H1 (cell line): Measurements from ENCODE around the gene NDUFB8. TPM values are rescaled to one million over a fixed set of nuclear protein-coding genes. Genes with fewer than 3 reads are reported as not detected.

Experiments
- CTCF ChIA-PET: fragments of 300-600 bp; sonication (Branson Sonifier 250); formaldehyde crosslinking; loops from one replicate; lab custom pipeline; 2021; ENCODE audit not compliant: partially characterized antibody; lab: Charles Lee
- POLR2A ChIA-PET: fragments of 300-600 bp; sonication (Branson Sonifier 250); formaldehyde crosslinking; loops from one replicate; lab custom pipeline; 2021; ENCODE audit warnings: inconsistent platforms; ENCODE audit not compliant: partially characterized antibody; lab: Charles Lee
- DNase-seq, 2 experiments: peaks; one replicate each; pipeline versions ENCODE4 v3.0.0 to v3.0.0-alpha.2; 2010 to 2022; ENCODE audit warnings: low spot score in 2 of 2, low read depth in 1 of 2, mixed read lengths in 1 of 2
- FAIRE-seq: peaks from 2 replicates; lab custom pipeline; 2011; peaks lifted over from hg19 to GRCh38; lab: Jason Lieb, UNC
- H2AFZ ChIP-seq: 2 replicates; pipeline ENCODE4 v1.8.1; 2012; ENCODE audit warnings: low read length, inconsistent platforms
- H2AK5ac ChIP-seq: 2 replicates; pipeline ENCODE4 v1.6.1; 2013; ENCODE audit warnings: low read depth, low read length
- H2BK120ac ChIP-seq: replicated peaks from 2 replicates; pipeline ENCODE3; 2013; ENCODE audit warnings: low read depth, low read length, inconsistent platforms
- H2BK12ac ChIP-seq: 2 replicates; pipeline ENCODE4 v1.6.1; 2013; ENCODE audit warnings: low read depth, low read length
- H2BK15ac ChIP-seq: 2 replicates; pipeline ENCODE4 v1.6.1; 2013; ENCODE audit warnings: low read length
- H2BK20ac ChIP-seq: 2 replicates; pipeline ENCODE4 v1.6.1; 2013; ENCODE audit warnings: low read length
- H2BK5ac ChIP-seq: 2 replicates; pipeline ENCODE4 v1.6.1; 2013; ENCODE audit warnings: low read depth, low read length
- H3K14ac ChIP-seq: 2 replicates; pipeline ENCODE4 v1.6.1; 2013; ENCODE audit warnings: inconsistent platforms; ENCODE audit not compliant: insufficient read length
- H3K18ac ChIP-seq: 2 replicates; pipeline ENCODE4 v1.6.1; 2013; ENCODE audit warnings: low read length; ENCODE audit errors: extremely low read depth
- H3K23ac ChIP-seq: 2 replicates; pipeline ENCODE4 v1.6.1; 2013; ENCODE audit warnings: inconsistent platforms; ENCODE audit not compliant: insufficient read length
- H3K23me2 ChIP-seq: 2 replicates; pipeline ENCODE4 v1.6.1; 2013; ENCODE audit warnings: low read depth, low read length
- H3K27ac ChIP-seq: 2 replicates; pipeline ENCODE4 v1.6.1; 2011; ENCODE audit warnings: low read depth, low read length, inconsistent platforms
- H3K27me3 ChIP-seq, 4 experiments: replicated peaks in 1 of 4; 1 replicate in 1 of 4; 2 replicates in 3 of 4; pipeline versions ENCODE4 v1.6.1 to v1.8.1; 2011 to 2013; ENCODE audit warnings: low read length in 3 of 4, mild to moderate bottlenecking in 3 of 4, inconsistent platforms in 2 of 4, mixed read lengths in 2 of 4, moderate library complexity in 1 of 4; ENCODE audit not compliant: control insufficient read depth in 3 of 4, insufficient read depth in 3 of 4; ENCODE audit errors: extremely low read depth in 1 of 4
- H3K36me3 ChIP-seq, 4 experiments: 2 replicates each; pipeline versions ENCODE4 v1.6.1 to v1.8.1; 2011 to 2013; ENCODE audit warnings: mild to moderate bottlenecking in 4 of 4, low read length in 3 of 4, moderate library complexity in 2 of 4, control low read depth in 1 of 4, inconsistent platforms in 1 of 4; ENCODE audit not compliant: insufficient read depth in 4 of 4, control insufficient read depth in 2 of 4
- H3K4ac ChIP-seq: replicated peaks from 2 replicates; pipeline ENCODE3; 2013; ENCODE audit warnings: low read length, low read depth, mixed read lengths, inconsistent platforms; ENCODE audit not compliant: insufficient read length
- H3K4me1 ChIP-seq, 4 experiments: replicated peaks in 1 of 4; 1 replicate in 1 of 4; 2 replicates in 3 of 4; pipeline versions ENCODE4 v1.6.1 to v1.8.1; 2011 to 2013; ENCODE audit warnings: low read length in 3 of 4, inconsistent platforms in 2 of 4, mixed read lengths in 1 of 4; ENCODE audit not compliant: insufficient read depth in 4 of 4, control insufficient read depth in 3 of 4
- H3K4me2 ChIP-seq, 2 experiments: 2 replicates each; pipeline versions ENCODE4 v1.6.1 to v1.8.1; 2011 to 2013; ENCODE audit warnings: low read depth in 2 of 2, low read length in 2 of 2, control low read depth in 1 of 2, inconsistent platforms in 1 of 2, mild to moderate bottlenecking in 1 of 2; ENCODE audit not compliant: insufficient read depth in 1 of 2
- H3K4me3 ChIP-seq, 4 experiments: fragments of 200-600, 300-600 bp in 1 of 4; sonication (generic), shearing (Covaris generic), sonication (Bioruptor Twin) in 1 of 4; 2 replicates each; pipeline versions ENCODE4 v1.5.1 to v1.8.1; 2011 to 2016; ENCODE audit warnings: low read length in 4 of 4, low read depth in 3 of 4, control low read depth in 2 of 4, inconsistent platforms in 2 of 4, mild to moderate bottlenecking in 2 of 4, mixed read lengths in 1 of 4, moderate library complexity in 1 of 4; ENCODE audit not compliant: insufficient read depth in 2 of 4; ENCODE audit errors: extremely low read depth in 1 of 4
- H3K56ac ChIP-seq: replicated peaks from 2 replicates; pipeline ENCODE3; 2013; ENCODE audit warnings: low read depth, mild to moderate bottlenecking, mixed read lengths, low read length, inconsistent platforms; ENCODE audit not compliant: insufficient read length
- H3K79me1 ChIP-seq: 2 replicates; pipeline ENCODE4 v1.6.1; 2013; ENCODE audit warnings: low read depth, low read length, control low read depth
- H3K79me2 ChIP-seq, 2 experiments: 2 replicates each; pipeline versions ENCODE4 v1.6.1 to v1.8.1; 2012 to 2013; ENCODE audit warnings: low read length in 2 of 2, mild to moderate bottlenecking in 2 of 2, inconsistent platforms in 1 of 2; ENCODE audit not compliant: insufficient read depth in 2 of 2, control insufficient read depth in 1 of 2
- H3K9ac ChIP-seq, 4 experiments: replicated peaks in 1 of 4; 1 replicate in 1 of 4; 2 replicates in 3 of 4; pipeline versions ENCODE4 v1.6.1 to v1.8.1; 2011 to 2013; ENCODE audit warnings: low read depth in 3 of 4, low read length in 3 of 4, control low read depth in 2 of 4, mild to moderate bottlenecking in 2 of 4, moderate library complexity in 2 of 4, inconsistent platforms in 1 of 4; ENCODE audit errors: extremely low read depth in 1 of 4
- H3K9me3 ChIP-seq, 2 experiments: 2 replicates each; pipeline versions ENCODE4 v1.6.1 to v1.8.1; 2012 to 2013; ENCODE audit warnings: mild to moderate bottlenecking in 2 of 2, moderate library complexity in 2 of 2, control low read depth in 1 of 2, inconsistent platforms in 1 of 2, low read depth in 1 of 2, low read length in 1 of 2, mixed read lengths in 1 of 2; ENCODE audit not compliant: insufficient read depth in 2 of 2
- H4K20me1 ChIP-seq, 2 experiments: replicated peaks in 1 of 2; 2 replicates each; pipeline versions ENCODE3 to v1.8.1; 2011 to 2013; ENCODE audit warnings: inconsistent platforms in 2 of 2, low read length in 2 of 2, mild to moderate bottlenecking in 1 of 2; ENCODE audit not compliant: insufficient read depth in 2 of 2, control insufficient read depth in 1 of 2
- H4K5ac ChIP-seq: 2 replicates; pipeline ENCODE4 v1.6.1; 2013; ENCODE audit warnings: low read length, low read depth, mixed read lengths, inconsistent platforms; ENCODE audit not compliant: insufficient read length
- H4K8ac ChIP-seq: 2 replicates; pipeline ENCODE4 v1.8.0; 2013; ENCODE audit warnings: mild to moderate bottlenecking, moderate library complexity, low read length, inconsistent platforms; ENCODE audit not compliant: insufficient read depth; ENCODE audit errors: extremely low read depth
- H4K91ac ChIP-seq: replicated peaks from 2 replicates; pipeline ENCODE3; 2013; ENCODE audit warnings: low read length, mixed read lengths, inconsistent platforms; ENCODE audit not compliant: insufficient read length
- CBX8 ChIP-seq: fragments of 300-800, 300-1000 bp; sonication (generic); IDR thresholded peaks from 2 replicates; pipeline ENCODE4 v1.7.1; 2016; ENCODE audit warnings: low read depth, low read length, borderline replicate concordance
- RNF2 ChIP-seq: fragments of 200-900, 300-1000 bp; sonication (generic); IDR thresholded peaks from 2 replicates; pipeline ENCODE4 v1.7.1; 2016; ENCODE audit warnings: borderline replicate concordance, low read depth, mild to moderate bottlenecking, antibody characterized with exemption, low read length; ENCODE audit not compliant: poor library complexity, severe bottlenecking; ENCODE audit errors: missing control alignments
- SIX5 ChIP-seq: IDR thresholded peaks from 2 replicates; pipeline ENCODE4 v1.6.1; 2011; ENCODE audit warnings: mild to moderate bottlenecking, low read depth, low read length
- SUZ12 ChIP-seq: fragments of 200-600 bp; sonication (generic); IDR thresholded peaks from 2 replicates; pipeline ENCODE4 v1.6.1; 2012; ENCODE audit warnings: mild to moderate bottlenecking, inconsistent platforms, low read length, moderate library complexity, mixed read lengths
- WGBS, 2 experiments: shearing (Covaris generic) in 1 of 2; methylation state at CpG; one replicate each; pipeline versions ENCODE4 v1.1.6 to v1.1.7; 2013 to 2015; ENCODE audit warnings: low lambda C conversion rate in 2 of 2, mixed read lengths in 2 of 2, inconsistent platforms in 1 of 2, low coverage in 1 of 2, missing lambda C conversion rate in 1 of 2; ENCODE audit not compliant: insufficient replicate concordance in 2 of 2, insufficient coverage in 1 of 2, insufficient read length in 1 of 2; ENCODE audit errors: extremely low coverage in 1 of 2, missing lambda C conversion rate in 1 of 2; 5-methylcytosine and 5-hydroxymethylcytosine counted together
- polyA plus RNA-seq, 7 experiments: library from polyadenylated mRNA; depleted of rRNA in 3 of 7; stranded (reverse) in 5 of 7; unstranded in 2 of 7; fragments of >200 nt in 5 of 7; fragments of 200-250 nt in 2 of 7; gene quantifications; 1 replicate in 5 of 7; 2 replicates in 1 of 7; 4 replicates in 1 of 7; pipeline versions ENCODE4 v1.2.1 to v1.2.3, GENCODE V29; 2011 to 2013; ENCODE audit warnings: missing spikeins in 2 of 7, mixed read lengths in 2 of 7
- total RNA-seq: library from RNA; stranded (reverse); fragmentation: NEBNext Ultra II Directional; extraction: Animal tissue kit (Norgen Biotek cat#: 25700); gene quantifications from 2 replicates; pipeline ENCODE4 v1.2.1, GENCODE V29; 2021

The NDUFB8 gene
- total and polyA plus RNA-seq, 2 of the 8 experiments (the other 6 are each of a cell fraction or from before 2014, with no cell fraction given): 175 to 455 TPM

DNA sequence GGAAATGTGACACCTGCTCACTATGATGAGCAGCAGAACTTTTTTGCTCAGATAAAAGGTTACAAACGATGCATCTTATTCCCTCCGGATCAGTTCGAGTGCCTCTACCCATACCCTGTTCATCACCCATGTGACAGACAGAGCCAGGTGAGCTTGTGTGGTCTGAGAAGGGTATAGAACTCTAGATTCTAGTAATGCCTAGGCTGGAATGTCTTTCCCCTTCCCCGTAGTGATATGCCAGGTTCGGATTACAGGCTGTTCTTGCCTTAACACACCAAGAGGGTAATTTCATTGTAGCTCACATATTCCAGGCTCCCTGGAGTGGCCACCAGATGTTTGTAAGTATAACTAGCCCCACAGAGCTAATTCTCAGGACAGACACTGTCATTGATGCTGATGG is 15.3 kb upstream of the NDUFB8 start:
- Histone ChIP-seq H3K27ac (no peak overlapping the region), H2BK5ac (no peak overlapping the region), H3K9me3 (no peaks in the 10 kb centered on the region), H2AK5ac (no peak overlapping the region), H4K5ac (no peak overlapping the region), H3K4me3 (no peak overlapping the region), H2BK12ac (no peak overlapping the region), H3K79me2 (0 out of 4 replicates have a peak, but pooled peaks cover 0 to 4% of the 10 kb centered on the region in 2 experiments), H3K27me3 (no peaks in the 10 kb centered on the region), H2AFZ (no peak overlapping the region), H3K23me2 (no peaks in the 10 kb centered on the region), H3K9ac (no peak overlapping the region), H3K18ac (no peak overlapping the region), H2BK15ac (no peak overlapping the region), H3K79me1 (peaks cover 3% of the 10 kb centered on the region; the same call in 1 of the 2 replicates), H2BK120ac (no peak overlapping the region), H3K56ac (no peak overlapping the region), H3K4me1 (no peaks in the 10 kb centered on the region), H2BK20ac (no peak overlapping the region), H3K14ac (no peak overlapping the region), H4K20me1 (peaks cover 1 to 2% of the 10 kb centered on the region in 2 experiments), H3K4me2 (no peak overlapping the region), H4K8ac (no peak overlapping the region), H3K23ac (no peak overlapping the region), H3K36me3 (peaks cover 33 to 91% (median 70%) of the 10 kb centered on the region in 4 experiments), H4K91ac (no peak overlapping the region), H3K4ac (no peak overlapping the region)
- 94% methylated on average over 5 of the region's 5 CpGs; no CpG with 5 or more reads in 1 of the 2 experiments for WGBS, 2 experiments
- POLR2A ChIA-PET: interaction anchor here (0.6 to 5.8 kb wide), 5 partner anchors 9 to 30 kb away, joined by 3 to 41 read pairs (median 4); partner anchors contain the start of gene HIF1AN
- no peak for FAIRE-seq
- TF ChIP-seq CBX8: no peak
- TF ChIP-seq SIX5: no peak
- TF ChIP-seq RNF2: no peak
- TF ChIP-seq SUZ12: no peak
- CTCF ChIA-PET: interaction anchor here (1.0 to 3.2 kb wide), 8 partner anchors 10 to 199 kb away, joined by 3 to 19 read pairs (median 4); partner anchors contain the start of gene HIF1AN
- DNase-seq: no peak
